Activated gamma-delta T cell (primary cell): ENCODE results near the gene SLC6A5.
"Not testable (repeated sequence)": the region's sequence is repeated elsewhere in the genome, so short reads cannot be mapped to it uniquely, and the experiment has no call there.

Source experiments
- DNase-seq: peaks from one replicate; lab custom pipeline; 2025; lab: John Stamatoyannopoulos, UW
- total RNA-seq, 2 donors: gene quantifications; one replicate each; lab custom pipeline; 2026; lab: John Stamatoyannopoulos, UW

The SLC6A5 gene
- 0 reads per million in 2 donors for total RNA-seq

GRCh38 chr11:20599221-20600019 is at the start of gene SLC6A5:
SLC6A5 (plus strand) TSS chr11:20599608; CDS start chr11:20599673, 65 bp downstream.
- no peak for DNase-seq

DNA sequence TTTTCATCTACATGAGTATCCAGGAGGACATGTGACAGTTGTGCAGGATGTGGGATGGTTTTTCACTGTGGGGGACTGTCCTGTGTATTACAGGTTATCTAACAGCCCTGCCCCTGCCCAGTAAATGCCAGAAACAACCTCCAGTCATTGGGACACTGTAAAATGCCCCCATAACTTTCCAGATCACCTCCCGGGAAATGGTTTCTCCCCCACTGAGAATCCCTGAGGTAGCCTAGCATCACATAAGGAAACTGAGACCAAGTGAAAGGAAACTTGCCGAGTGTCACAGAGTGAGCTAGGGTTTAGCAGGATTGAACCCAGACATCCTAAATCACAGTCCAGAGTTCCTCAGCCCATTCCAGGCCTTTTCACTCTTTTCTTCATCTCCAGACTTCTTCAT is 48.3 kb upstream of the SLC6A5 start:
- no peak for DNase-seq

DNA sequence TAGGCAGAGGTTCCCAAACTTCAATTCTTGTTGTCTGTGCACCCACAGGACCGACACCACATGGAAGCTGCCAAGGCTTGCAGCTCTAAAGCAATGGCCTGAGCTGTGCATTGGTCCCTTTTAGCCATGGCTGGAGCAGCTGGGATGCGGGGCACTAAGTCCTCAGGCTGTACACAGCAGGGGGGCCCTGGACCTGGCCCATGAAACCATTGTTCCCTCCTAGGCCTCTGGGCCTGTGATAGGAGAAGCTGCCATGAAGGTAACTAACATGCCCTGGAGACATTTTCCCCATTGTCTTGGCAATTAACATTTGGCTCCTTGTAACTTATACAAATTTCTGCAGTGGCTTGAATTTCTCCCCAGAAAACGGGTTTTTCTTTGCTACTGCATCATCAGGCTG is 43.6 kb upstream of the SLC6A5 start:
- DNase-seq: no peak

DNA sequence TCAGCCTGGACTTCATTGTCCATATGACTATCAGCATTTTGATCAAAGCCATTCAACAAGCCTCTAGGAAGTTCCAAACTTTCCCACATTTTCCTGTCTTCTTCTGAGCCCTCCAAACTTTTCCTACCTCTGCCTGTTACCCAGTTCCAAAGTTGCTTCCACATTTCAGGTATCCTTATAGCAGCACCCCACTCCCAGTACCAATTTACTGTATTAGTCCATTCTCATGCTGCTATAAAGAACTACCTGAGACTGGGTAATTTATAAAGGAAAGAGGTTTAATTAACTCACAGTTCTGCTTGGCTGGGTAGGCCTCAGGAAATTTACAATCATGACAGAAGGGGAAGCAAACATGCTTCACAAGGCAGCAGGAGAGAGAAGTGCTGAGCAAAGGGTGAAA is 43.0 kb upstream of the SLC6A5 start:
- not testable (repeated sequence) for DNase-seq

DNA sequence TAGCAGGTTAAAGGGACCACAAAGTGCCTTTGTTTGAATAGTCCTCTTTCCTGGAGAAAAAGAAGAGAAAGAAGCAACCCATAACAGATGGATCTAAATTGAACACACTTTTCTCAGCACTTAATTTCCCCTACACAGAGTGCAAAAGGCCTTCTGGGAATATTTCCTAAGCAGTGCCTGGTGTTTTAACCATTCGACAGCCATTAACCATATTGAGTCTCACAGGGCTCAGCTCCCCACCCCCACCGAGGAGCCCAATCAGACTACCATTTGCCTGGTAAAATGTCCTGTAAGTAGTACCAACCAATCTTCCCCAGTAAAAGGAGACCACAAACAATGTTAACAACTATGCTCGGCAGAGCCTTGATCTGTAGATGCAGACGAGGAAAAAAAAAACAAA is 40.7 kb upstream of the SLC6A5 start:
- no peak for DNase-seq

DNA sequence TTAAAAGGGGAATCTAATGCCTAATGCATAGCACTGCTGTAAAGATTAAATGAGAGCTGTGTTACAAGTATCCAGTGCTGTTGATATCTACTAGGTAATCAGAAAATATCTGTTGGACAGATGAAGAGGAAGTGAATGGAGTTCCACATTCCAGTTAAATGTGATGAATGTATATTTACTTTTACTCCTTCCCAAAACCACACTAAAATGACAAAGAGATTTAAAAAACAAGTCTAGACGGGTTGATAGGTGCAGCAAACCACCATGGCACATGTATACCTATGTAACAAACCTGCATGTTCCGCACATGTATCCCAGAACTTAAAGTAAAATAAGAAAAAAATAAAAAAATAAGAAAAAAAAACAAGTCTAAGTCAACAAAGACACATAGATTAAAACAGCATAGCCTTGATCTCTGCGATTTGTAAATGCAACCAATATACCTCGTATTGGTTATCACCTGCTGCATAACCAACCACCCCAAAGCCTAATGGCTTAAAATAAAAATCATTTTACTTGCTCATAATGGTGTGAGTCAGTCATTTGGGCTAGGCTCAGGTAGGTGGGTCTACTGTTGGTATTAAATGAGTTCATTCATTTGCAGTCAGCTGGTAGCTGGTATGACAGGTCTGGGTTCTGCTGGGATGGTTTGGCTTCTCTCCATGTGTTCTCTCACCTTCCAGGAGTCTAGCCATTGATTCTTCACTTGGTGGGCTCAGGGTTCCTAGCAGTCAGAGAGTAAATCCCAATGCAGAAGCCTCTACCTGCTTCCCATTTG is 39.7 kb upstream of the SLC6A5 start:
- no peak for DNase-seq

DNA sequence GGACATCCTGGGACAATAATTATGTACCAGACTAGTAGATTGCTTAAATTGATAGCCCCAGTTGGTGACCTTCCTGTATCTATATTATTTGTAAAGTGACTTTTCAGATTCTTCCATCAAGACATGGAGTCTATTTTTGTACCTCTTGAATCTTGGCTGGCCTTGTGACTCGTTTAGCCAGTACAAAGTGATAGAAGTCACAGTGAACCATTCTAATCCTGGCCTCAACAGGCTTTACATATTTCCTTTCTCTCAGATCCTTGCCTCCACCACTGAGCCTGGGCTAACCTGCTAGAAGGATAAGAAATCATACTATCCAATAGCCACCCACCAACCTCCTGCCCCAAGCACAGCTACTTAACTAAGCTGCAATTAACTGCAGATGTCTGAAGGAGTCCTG is 37.5 kb upstream of the SLC6A5 start:
- DNase-seq: no peak

GRCh38 chr11:20563866-20564265 is 35.5 kb upstream of the SLC6A5 start:
- no peak for DNase-seq

DNA sequence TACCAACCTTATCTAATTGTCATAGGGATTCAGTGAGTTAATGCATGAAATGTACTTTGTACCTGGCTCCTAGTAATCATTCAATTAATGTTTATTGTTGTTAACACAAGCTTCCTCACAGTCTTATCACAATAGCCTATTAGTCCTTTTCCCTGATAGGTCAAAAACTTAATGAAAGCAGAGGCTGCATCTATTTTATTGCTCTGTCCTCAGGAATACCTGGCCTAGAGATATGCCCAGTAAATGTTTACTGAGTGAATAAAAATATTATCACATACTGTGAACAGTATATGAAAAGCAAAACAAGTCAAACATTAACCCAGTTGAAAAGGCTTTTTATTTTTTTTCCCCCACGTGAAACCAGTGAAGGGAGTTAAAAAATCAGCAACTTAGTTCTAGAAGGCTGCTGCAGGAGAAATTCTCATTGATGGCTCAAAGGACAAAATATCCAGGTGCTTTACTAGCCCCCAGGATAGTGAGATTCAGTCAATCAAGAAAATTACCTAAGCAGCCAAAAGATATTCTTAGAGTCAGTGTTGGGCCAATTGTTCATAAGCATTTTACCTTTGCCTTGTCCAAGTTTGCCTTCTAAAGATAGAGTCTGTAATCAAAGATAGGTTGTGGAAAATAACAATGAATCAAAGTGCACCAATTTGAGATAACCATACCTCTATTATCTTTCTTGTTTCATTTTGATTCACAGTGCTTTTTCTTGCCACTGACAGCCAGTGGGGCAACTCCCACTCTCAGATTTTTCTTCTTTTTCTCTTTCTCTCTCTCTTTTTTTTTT is 34.4 kb upstream of the SLC6A5 start:
- no peak for DNase-seq

GRCh38 chr11:20566115-20566514 is 33.3 kb upstream of the SLC6A5 start:
- DNase-seq: not testable (repeated sequence)

DNA sequence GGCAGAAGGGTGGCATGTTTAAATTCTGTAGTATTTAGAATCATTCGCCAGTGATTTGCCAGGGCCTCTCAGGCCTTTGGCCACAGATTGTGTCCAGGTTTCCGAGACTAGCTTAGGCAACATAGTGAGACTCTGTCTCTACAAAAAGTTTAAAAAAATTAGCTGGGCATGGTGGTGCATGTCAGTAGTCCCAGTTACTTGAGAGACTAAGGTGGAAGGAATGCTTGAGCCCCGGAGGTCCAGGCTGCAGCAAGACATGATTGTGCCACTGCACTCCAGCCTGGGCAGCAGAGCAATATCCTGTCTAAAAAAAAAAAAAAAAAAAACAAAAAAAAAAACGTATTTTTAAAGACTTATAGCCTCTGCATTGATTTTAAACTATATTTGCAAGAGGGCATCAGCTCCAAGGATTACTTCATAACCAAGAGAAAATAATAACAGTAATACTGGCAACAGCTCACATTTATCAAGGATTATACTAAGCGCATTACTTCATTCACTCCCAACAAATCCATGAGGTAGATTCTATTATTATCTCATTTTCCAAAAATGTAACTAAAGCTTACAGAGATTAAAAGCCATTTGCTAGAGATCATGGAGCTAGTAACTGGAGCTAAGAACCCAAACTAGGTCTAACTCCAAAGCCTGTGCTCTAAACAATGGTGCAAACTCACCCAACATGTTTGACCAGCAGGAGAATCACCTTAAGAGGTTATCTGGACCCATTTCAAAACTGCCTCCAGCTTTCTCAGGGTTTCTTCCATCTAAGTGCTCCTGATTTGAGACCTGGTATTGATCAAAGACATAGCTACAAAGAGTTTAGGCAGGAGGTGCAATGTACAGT is 32.6 kb upstream of the SLC6A5 start:
- DNase-seq: no peak

DNA sequence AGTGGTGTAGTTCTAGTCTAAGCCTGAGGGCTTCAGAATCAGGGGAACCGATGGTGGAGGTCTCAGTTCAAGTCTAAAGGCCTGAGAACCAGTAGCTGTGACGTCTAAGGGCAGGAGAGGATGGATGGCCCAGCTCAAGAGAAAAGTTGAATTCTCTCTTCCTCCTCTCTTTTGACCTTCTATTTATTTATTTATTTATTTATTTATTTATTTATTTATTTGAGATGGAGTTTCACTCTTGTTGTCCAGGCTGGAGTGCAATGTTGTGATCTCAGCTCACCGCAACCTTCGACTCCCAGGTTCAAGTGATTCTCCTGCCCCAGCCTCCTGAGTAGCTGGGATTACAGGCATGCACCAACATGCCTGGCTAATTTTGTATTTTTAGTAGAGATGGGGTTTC is 19.7 kb upstream of the SLC6A5 start:
- DNase-seq: not testable (repeated sequence)

DNA sequence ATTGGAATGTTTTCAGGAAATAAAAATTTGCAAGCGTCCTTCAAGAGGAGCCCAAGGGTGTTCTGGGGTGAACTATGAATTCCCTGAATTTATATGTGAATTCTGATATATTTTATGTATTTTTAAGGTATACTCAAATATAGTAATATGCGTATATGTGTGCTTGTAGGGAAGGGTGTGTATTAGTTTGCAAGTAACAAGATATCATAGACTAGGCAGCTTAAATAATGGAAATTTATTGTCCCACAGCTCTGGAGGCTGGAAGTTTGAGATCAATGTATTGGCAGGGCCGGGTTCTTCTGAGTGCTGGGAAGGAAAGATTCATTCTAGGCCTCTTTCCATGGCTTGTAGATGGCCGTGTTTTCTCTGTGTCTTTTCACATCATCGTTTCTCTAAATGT is 16.2 kb upstream of the SLC6A5 start:
- no peak for DNase-seq

DNA sequence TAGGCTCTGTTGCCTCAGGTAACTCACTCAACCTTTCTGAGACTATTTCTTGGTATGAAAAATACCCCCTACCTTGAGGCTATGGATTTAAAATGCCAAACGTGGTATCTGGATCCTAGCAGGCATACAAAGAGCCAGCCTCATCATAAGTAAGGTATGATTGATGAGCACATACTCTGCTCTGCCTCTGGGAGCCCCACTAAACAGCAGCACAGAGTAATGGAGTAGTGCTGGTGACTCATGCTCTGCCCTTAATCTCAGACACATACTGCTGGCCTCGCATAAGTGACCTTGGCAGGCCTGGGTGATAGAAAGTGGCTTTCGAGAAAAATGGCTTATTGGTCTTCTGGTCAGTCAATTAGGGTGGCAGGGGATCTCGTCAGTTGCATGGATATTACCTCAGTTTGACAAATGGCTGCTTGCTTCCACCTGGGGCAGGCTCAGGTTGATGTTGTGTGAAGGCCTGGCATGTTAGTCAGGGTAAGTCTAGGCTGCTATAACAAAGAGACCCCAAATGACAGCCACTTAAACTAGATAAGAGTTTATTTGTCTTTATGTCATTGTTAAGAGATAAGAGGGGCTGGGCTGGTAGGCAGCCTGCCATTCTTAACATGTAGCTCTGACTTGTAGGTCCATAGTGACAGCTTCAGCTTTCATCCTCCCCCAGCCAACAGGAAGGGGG is 15.2 kb upstream of the SLC6A5 start:
- DNase-seq: no peak

DNA sequence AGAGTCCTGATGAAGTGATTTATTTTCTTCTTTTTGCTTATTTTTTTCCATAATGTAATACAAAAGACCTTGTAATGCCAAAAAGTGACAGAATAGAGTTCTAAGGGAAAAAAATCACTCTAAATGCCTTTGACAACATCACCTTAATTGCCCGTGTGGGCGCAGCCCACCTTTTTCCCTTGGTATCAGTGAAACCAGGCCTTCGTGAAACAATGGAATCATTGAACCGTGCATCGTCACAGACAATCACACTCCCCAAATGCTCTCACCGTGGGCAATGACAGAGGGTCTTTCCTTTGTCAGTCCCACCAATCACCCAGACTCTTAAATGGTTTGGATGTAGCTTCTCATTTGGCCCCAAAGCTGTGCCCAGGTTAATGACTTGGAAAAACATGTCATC is 9.6 kb upstream of the SLC6A5 start:
- DNase-seq: no peak

DNA sequence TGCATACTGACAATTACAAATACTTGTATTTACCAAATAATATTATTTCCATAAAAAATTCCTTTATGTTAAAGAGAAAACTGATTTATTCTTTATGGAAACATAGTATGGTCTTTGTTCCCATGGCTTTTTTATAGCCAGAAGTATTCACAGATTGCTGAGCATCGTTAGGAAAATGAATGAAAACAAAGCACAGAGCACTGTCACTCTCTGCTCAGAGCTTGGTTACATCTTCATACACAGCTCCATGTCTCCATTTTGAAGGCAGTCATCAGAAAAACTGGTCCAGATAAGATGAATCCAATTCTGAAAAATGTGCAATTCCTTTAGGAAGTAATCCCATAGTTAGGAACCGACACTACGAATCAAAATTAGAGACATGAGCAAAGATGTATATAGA is 9.0 kb upstream of the SLC6A5 start:
- no peak for DNase-seq

- DNase-seq: no peak
Measured at GRCh38 chr11:20592741-20593140, 6.7 kb upstream of the SLC6A5 start.

DNA sequence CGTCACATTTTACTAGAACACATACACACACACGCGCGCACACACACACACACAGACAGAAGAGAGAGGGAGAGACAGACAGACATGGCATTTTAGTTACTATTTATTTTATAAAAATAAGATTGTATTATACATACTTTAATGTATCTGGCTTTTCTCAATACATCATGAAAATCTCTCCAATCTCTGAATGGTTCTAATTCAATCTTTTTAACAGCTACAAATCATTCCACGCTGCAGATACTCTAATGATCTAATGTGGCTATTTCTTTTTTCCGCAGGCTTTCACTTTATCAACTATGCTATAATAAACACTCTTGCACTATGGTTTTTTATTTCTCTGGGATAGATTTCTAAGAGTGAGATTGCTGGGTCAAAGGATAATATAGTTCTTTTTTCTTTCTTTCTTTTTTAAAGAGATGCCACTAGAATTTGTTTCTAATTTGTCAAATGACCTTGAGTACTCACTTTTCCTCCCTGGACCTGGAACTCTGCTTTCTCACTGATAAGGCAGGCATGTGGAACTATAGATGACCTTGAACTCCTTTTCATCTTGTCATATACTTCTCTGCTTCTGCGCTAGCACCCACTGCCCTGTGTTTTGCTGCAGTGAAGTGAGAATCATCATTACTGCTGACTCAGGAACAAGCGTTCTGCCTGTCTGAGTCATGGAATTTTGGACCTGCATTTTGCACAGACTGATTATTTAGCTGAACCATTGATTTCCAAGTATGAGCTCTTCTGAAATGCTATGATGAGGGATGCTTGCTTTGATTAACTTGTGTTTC is 4.9 kb upstream of the SLC6A5 start:
- DNase-seq: no peak

GRCh38 chr11:20595101-20595500 is 4.3 kb upstream of the SLC6A5 start:
- no peak for DNase-seq
